ENCODE data around the gene FSD1. TPM values are rescaled to one million over a fixed set of nuclear protein-coding genes. Genes with fewer than 3 reads are reported as not detected.

FSD1 gene
- total and polyA plus RNA-seq, 10 donors: 0.80 to 6.6 (median 2.2) TPM

- peaks cover 0 to 38% (median 11%) of the 10 kb centered on the region in 7 donors for H3K27me3 ChIP-seq (replicated peaks in 1 of 7)
- no peaks in the 10 kb centered on the region for H3K9me3 ChIP-seq
- intact Hi-C loops (cut with DNase I; ENCODE audit: low total_unique reads): no loop called here
- no peaks in the 10 kb centered on the region for H3K36me3 ChIP-seq
- H3K4me3 ChIP-seq: no peak overlapping the region
- H3K4me1 ChIP-seq: peaks cover 3 to 30% (median 25%) of the 10 kb centered on the region in 6 donors
- WGBS, 5 donors: 95 to 98% (median 97%) methylated on average over 15 to 19 of the region's 19 CpGs
- H3K27ac ChIP-seq: no peak overlapping the region
- TF ChIP-seq POLR2A (IDR thresholded peaks at IDR 0.05) (no peak), CTCF (IDR thresholded peaks at IDR 0.05 in 8 of 11, conservative IDR thresholded peaks at IDR 0.05 in 3 of 11) (no peak), POLR2AphosphoS5 (IDR thresholded peaks at IDR 0.05) (no peak)
- DNase-seq: no peak
Measured at GRCh38 chr19:4329858-4330257, 25.5 kb downstream of the FSD1 start.

GRCh38 chr19:4334929-4335570, 30.7 kb downstream of the FSD1 start:
- no peak for DNase-seq
- intact Hi-C loops (cut with DNase I; ENCODE audit: low total_unique reads): no loop called here
- H3K4me1 ChIP-seq: peaks cover 6 to 20% (median 11%) of the 10 kb centered on the region in 6 donors
- 93 to 94% (median 93%) methylated on average over 7 of the region's 7 CpGs for WGBS, 5 donors
- H3K27ac ChIP-seq: no peak overlapping the region
- no peak overlapping the region for H3K4me3 ChIP-seq
- H3K36me3 ChIP-seq: no peaks in the 10 kb centered on the region
- H3K9me3 ChIP-seq: no peaks in the 10 kb centered on the region
- H3K27me3 ChIP-seq (replicated peaks in 1 of 7): peaks cover 0 to 11% (median 0%) of the 10 kb centered on the region in 7 donors
- no peak for TF ChIP-seq CTCF (IDR thresholded peaks at IDR 0.05 in 8 of 11, conservative IDR thresholded peaks at IDR 0.05 in 3 of 11)
- TF ChIP-seq POLR2AphosphoS5 (IDR thresholded peaks at IDR 0.05): no peak
- no peak for TF ChIP-seq POLR2A (IDR thresholded peaks at IDR 0.05)

DNA sequence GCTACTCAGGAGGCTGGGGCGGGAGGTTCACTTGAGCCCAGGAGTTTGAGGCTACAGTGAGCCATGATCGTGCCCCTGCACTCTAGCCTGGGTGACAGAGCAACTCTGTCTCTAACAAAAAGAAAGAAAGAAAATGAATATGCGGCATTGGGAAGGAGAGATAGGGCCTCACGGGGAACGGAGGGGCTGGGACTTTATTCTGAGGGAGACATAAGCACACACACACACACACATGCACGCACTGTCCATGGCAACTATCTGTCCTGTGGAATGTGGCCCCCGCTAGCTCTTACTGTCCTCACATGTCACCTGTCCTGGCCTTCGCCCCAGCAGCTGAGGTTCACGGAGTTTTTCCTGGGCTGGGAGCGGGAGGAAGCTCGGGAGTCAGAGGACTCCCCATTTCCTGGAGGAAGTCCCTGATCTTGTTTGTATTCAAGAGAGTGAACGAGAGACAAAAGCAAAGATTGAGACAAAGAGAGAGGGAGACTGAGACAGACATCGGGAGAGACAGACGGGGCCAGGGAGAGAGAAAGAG, 33.6 kb downstream of the FSD1 start:
- no peak for TF ChIP-seq POLR2A (IDR thresholded peaks at IDR 0.05)
- no peak for TF ChIP-seq POLR2AphosphoS5 (IDR thresholded peaks at IDR 0.05)
- TF ChIP-seq CTCF (IDR thresholded peaks at IDR 0.05 in 8 of 11, conservative IDR thresholded peaks at IDR 0.05 in 3 of 11): no peak

More for the DNA sequence above, 33.6 kb downstream of the FSD1 start:
- Histone ChIP-seq H3K27ac (peak overlapping the region in 7 of 8 donors; percentile 36 to 69 (median 54)), H3K36me3 (no peaks in the 10 kb centered on the region), H3K9me3 (no peaks in the 10 kb centered on the region), H3K4me3 (peak overlapping the region; percentile 13 to 61 (median 30)), H3K4me1 (peaks cover 9 to 34% (median 20%) of the 10 kb centered on the region in 6 donors), H3K27me3 (replicated peaks in 1 of 7) (peaks cover 0 to 18% (median 0%) of the 10 kb centered on the region in 7 donors)
- intact Hi-C loops (cut with DNase I; ENCODE audit: low total_unique reads): no loop called here
- no peak for DNase-seq
- WGBS, 5 donors: 11 to 18% (median 12%) methylated on average over 14 of the region's 14 CpGs

All from spleen (tissue), 11 donors.